ENCODE results near the gene ZNF564.
"Not testable (repeated sequence)": the region's sequence is repeated elsewhere in the genome, so short reads cannot be mapped to it uniquely, and the experiment has no call there.

ZNF564 gene

DNA sequence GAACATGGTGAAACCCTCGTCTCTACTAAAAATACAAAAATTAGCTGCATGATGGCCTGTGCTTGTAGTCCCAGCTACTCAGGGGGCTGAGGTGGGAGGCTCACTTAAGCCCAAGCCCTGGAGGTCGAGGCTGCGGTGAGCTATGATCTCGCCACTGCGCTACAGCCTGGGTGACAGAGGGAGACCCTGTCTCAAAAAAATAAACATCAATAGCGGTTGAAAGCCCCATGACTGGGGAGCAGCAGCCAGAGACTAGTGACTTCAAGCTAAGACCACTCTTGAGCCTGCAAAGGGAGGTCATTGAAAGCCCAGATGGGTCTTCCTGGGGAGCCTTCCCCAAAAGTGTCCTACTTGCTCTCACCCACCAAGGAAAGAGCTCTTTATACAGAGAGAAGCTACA lies 54.8 kb downstream of the ZNF564 start:
- no peak for DNase-seq

DNA sequence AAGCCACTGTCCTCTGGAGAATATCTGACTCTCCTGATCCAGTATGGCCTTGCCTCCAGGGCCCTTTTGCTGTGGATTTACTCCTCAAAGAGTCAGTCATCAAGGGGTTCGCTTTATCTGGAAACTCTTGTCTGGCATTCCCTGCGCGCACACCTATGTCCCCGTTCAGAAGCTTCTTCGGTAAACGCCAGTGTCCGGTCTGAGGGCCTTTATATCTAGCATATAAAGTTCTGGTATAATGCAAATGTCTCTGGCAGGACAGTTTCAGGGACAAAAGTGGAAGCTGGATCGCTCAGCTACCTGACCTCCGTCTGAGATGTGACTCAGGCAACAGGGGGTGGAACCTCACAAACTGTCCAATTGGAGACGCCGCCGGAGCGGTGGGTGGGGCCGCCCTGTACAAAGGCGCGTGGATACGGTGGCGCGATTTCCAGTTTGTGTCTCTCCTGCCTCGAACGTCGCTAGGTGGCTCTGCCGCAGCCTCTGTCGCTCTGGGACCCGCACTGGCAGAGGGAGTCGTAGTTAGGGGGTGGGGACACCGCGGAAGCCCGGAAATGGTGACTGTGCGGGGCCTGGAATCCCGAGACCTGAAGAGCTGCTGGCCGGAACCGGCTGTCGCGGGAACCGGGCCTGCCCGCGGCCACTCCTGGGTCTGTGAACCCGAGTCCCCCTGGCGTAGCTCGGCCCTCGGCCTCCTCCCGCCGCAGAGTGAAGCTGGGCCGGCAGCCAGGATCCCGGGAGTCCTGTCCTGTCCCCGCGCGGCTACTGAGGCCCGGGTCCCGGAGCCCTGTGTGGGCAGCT lies 56.1 kb downstream of the ZNF564 start:
- peak; percentile 92 for DNase-seq

DNA sequence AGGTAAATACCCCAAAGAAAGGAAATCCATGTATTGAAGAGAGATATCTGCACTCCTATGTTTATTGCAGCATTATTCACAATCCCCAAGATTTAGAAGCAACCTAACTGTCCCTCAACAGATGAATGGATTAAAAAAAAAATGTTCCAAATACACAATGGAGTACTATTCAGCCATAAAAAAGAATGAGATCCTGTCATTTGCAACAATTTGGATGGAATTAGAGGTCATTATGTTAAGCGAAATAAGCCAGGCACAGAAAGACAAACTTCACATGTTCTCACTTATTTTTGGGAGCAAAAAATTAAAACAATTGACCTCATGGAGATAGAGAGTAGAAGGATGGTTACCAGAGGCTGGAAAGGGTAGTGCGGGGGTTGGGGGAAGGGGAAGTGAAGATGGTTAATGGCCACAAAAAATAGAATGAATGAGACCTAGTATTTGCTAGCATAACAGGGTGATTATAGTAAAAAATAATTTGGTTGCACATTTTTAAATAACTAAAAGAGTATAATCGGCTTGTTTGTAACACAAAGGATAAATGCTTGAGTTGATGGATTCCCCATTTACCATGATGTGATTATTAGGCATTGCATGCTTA lies 56.9 kb downstream of the ZNF564 start:
- no peak for DNase-seq

DNA sequence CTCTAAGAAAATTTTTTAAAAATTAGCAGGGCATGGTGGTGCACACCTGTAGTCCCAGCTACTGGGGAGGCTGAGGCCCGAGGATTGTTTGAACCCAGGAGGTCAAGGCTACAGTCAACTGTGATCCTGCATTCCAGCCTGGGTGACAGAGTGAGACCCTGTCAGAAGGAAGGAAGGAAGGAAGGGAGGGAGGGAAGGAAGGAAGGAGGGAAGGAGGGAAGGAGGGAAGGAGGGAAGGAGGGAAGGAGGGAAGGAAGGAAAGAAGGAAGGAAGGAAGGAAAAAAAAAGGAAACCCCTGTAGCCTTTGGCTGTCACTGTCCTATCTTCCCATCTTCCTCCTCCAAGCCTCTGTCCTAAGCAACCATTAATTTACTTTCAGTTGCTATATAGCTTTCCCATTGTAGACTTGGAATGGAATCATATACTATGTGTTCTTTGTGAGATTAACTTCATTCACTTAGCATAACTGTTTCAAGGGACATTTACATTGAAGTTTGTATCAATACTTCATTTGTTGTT lies 65.0 kb downstream of the ZNF564 start:
- not testable (repeated sequence) for DNase-seq

DNA sequence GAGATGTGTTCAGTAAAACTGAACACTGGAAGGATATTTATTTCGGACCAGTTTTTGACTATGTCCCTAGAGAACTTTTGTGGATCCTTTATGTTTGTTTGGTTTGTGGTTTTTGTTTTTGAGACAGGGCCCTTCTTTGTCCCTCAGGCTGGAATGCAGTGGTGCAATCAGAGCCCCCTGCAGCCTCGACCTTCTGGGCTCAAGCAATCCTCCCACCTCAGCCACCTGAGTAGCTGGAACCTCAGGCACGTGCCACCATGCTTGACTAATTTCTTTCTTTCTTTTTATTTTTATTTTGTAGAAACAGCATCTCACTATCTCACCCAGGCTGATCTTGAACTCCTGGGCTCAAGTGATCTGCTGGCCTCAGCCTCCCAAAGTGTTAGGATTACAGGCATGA lies 65.7 kb downstream of the ZNF564 start:
- no peak for DNase-seq

DNA sequence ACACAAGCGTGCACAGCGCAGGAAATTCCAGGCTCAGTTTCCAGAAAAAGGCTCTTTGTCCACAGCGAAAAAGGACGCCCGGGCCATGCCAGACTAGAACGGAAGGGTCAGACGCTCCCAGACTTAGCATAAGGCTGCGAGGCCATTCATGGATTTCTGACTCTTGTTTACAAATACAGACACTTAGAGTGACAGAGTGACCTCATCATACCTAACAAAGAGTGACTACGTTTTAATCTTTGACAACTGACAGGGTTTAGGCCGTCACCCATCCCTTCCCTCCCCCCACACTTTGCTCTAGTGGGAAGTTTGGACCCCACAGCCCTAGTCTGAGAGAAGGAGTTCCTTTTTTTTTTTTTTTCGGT lies 66.2 kb downstream of the ZNF564 start:
- no peak for DNase-seq

DNA sequence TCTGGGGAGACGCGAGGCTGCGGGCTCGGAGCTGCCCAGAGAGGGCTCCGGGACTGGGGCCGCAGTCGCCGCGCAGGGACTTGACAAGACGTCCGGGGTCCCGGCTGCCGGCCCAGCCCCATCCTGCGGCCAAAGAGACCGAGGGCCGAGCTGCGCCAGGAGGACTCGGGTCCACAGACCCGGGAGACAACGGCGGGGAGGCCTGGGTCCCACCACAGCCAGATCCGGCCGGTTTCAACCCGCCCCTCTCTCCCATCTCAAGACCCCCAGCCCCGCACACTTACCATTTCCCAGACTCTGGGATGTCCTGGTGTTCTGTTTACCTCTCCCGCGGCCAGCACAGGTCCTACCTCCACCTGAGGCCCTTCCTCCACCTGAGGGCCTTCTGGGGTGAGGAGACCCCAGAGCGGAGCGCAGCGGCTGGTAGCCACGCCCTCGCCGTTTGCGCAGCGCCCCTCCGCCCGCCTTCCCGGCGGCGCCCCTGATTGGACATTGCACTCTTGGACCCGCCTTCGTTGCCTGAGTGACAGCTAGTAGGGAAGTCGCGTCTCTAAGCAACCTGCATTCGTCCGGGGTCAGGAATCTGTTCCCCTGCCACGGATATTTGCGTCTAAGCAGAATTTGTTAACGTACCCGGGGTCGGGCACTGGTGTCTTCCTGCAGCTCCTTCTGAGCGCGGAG lies 66.8 kb downstream of the ZNF564 start, which contains the start of gene ZNF709:
Gene ZNF709, minus strand, starts transcription at position 446 of the 681 bp plus-strand sequence. Its CDS starts 159 bp downstream, at position 287.
- DNase-seq, result peak; percentile 82

DNA sequence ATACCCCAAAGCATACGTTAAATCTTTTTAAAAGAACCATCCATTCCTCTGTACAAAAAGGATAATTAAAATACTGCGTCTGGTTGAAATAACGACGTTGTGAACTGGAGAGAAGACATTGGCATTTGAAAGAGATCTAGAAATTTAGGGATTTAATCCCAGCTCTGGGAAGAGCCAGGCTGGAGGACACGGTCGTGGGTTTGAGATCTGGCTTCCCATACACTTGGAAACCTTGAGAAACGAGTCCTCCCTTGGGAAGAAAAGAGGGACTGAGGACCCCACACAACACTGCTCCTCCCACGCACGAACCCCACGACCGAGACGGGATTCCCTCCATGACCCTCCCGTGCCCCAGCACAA lies 67.3 kb downstream of the ZNF564 start:
- DNase-seq, result no peak

DNA sequence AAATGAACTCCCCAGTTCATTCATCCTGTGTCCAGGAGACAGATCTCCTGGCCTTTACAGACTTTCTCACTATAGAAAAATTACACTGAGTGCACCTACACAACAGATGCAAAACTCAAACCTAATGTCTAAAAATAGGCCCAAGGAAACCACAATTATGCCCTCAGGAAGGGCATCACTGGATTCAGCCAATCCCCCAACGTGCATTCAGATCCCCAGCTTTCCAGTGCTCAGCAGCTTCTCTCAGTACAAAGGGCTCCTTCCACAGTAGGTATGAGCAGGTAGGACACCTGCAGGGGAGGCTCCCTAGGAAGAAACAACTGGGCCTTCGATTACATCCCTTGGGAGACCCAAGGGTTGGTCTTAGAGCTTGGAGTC lies 68.8 kb downstream of the ZNF564 start:
- no peak for DNase-seq

DNA sequence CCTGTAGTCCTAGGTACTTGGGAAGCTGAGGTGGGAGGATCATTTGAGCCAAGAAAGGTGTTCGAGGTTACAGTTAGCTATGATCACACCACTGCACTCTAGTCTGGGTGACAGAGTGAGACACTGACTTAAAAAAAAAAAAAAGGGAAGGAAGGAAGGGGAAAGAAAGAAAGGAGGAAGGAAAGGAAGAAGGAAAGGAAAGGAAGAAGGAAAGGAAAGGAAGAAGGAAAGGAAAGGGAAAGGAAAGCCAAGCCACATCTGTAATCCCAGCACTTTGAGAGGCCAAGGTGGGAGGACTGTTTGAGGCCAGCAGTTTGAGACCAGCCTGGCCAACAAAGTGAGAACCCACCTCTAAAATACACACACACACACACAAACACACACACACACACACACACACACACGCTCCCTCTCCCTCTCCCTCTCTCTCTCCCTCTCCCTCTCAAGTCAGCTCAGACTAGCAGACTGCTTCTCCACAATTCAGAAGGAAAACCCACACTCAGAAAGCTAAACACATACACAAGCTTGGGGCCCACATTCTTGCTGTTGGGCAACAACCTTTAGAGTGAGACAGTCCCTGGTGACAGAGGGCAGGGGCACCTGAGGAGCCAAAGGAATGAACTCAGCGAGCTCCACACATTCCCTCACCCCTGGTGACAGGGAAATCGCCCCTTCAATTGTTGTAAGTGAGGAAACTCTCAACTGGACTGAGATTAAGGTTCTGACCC lies 69.3 kb downstream of the ZNF564 start:
- no peak for DNase-seq

DNA sequence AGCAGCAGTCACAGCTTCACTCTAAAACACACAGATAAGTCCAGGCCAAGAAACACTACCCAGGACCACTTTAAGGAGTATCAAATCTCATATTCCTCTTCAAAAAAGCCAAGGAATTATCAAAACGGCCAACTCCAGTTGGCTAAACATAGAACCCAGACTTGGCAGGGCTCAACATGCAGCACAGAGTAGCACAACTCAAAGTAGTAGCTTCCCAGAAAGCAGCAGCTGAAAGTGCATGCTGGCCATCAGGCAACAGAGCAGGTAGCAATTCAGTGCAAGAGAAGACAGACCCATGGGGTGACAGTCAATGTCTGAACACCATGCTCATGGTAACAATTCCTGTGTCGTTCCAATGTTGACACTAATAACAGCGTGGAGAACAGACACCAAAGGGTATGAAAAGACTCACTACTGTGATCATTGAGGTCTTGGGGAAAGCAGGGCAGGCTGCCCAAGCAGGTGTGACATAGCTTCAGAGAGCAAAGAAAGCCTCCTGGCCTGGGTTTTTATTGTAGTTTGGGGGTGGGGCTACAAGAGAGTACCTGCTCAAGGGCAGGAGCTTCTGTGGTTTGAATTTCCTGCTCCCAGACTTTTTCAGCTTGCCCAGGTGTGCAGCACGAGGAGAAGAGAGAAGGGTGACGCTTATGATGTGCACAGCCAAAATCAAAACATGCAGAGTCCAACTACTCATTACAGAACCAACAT lies 72.9 kb downstream of the ZNF564 start:
- peak; percentile 24 for DNase-seq

Measured in NCI-H774 (cell line).